AG04449 (cell line): ENCODE measurements around the gene ARL6IP4.

Experiments
- CTCF ChIA-PET: fragments of 350-600 bp; formaldehyde crosslinking; extraction: SDS; loops from one replicate; lab custom pipeline; 2021; ENCODE audit warnings: antibody characterized with exemption; lab: Yijun Ruan, JAX
- POLR2A ChIA-PET: fragments of 400-600, 350-600 bp; formaldehyde crosslinking; extraction: SDS; loops from one replicate; lab custom pipeline; 2020; ENCODE audit warnings: antibody characterized with exemption, inconsistent platforms; lab: Yijun Ruan, JAX
- DNase-seq: peaks from one replicate; pipeline ENCODE4 v3.0.0-alpha.2; 2010; ENCODE audit warnings: low read depth, low spot score
- H3K4me3 ChIP-seq: 2 replicates; pipeline ENCODE4 v1.5.1; 2011; ENCODE audit warnings: low read depth, mild to moderate bottlenecking, control low read depth, low read length
- CTCF ChIP-seq: IDR thresholded peaks from one replicate; pipeline ENCODE4 v1.5.1; 2011; ENCODE audit warnings: mild to moderate bottlenecking, moderate library complexity, low read length, control low read depth, inconsistent platforms; ENCODE audit not compliant: insufficient read depth; ENCODE audit errors: missing control alignments

The ARL6IP4 gene

GRCh38 chr12:123024819-123025391 lies 44.4 kb downstream of the ARL6IP4 start:
- no peak overlapping the region for H3K4me3 ChIP-seq
- CTCF ChIA-PET, result interaction anchor here (1.3 to 1.6 kb wide), 3 partner anchors 17 to 213 kb away, joined by 6 read pairs; no protein-coding TSS in a partner anchor
- TF ChIP-seq CTCF, result no peak
- POLR2A ChIA-PET, result interaction anchor here (0.6 kb wide), 1 partner anchor 208 kb away, joined by 3 read pairs; the partner anchor contains the start of genes MPHOSPH9 and MTRFR
- no peak for DNase-seq

GRCh38 chr12:123026094-123026853 lies 45.8 kb downstream of the ARL6IP4 start:
- DNase-seq, result no peak
- H3K4me3 ChIP-seq, result no peak overlapping the region
- CTCF ChIA-PET, result interaction anchor here (1.6 kb wide), 1 partner anchor 16 kb away, joined by 6 read pairs; no protein-coding TSS in a partner anchor
- POLR2A ChIA-PET, result interaction anchor here (0.6 kb wide), 1 partner anchor 41 kb away, joined by 3 read pairs; no protein-coding TSS in a partner anchor
- no peak for TF ChIP-seq CTCF

- TF ChIP-seq CTCF, result no peak
- ChIA-PET POLR2A (interaction anchor here (1.3 kb wide), 1 partner anchor 10 kb away, joined by 3 read pairs; no protein-coding TSS in a partner anchor), CTCF (interaction anchor here (1.2 kb wide), 1 partner anchor 15 kb away, joined by 4 read pairs; no protein-coding TSS in a partner anchor)
These were observed 47.4 kb downstream of the ARL6IP4 start for GRCh38 chr12:123027726-123028445.

GRCh38 chr12:123028475-123028874 lies 48.0 kb downstream of the ARL6IP4 start:
- no peak for TF ChIP-seq CTCF
- no peak overlapping the region for H3K4me3 ChIP-seq
- CTCF ChIA-PET, result interaction anchor here (1.4 kb wide), 1 partner anchor 14 kb away, joined by 4 read pairs; no protein-coding TSS in a partner anchor

More at GRCh38 chr12:123027726-123028445, 47.4 kb downstream of the ARL6IP4 start:
- H3K4me3 ChIP-seq, result no peak overlapping the region
- DNase-seq, result no peak

GRCh38 chr12:123029550-123029949 lies 49.1 kb downstream of the ARL6IP4 start:
- no peak overlapping the region for H3K4me3 ChIP-seq
- POLR2A ChIA-PET, result no interaction called here
- CTCF ChIA-PET, result interaction anchor here (1.4 kb wide), 1 partner anchor 13 kb away, joined by 4 read pairs; no protein-coding TSS in a partner anchor
- TF ChIP-seq CTCF, result no peak
- no peak for DNase-seq

More at GRCh38 chr12:123028475-123028874, 48.0 kb downstream of the ARL6IP4 start:
- POLR2A ChIA-PET, result interaction anchor here (1.3 kb wide), 1 partner anchor 10 kb away, joined by 3 read pairs; no protein-coding TSS in a partner anchor
- DNase-seq, result no peak
